ENCODE results near the gene NCK2.

NCK2 gene

GRCh38 chr2:105876191-105876590 is 131.5 kb downstream of the NCK2 start:
- DNase-seq (ENCODE audit: low read depth), result no peak
- H3K4me3 ChIP-seq (ENCODE audit: control insufficient read depth, low read depth, low read length), result no peak overlapping the region
- no peak for TF ChIP-seq CTCF (IDR thresholded peaks at IDR 0.05; ENCODE audit: control insufficient read depth, insufficient read depth, low read depth, low read length, missing control alignments)

- DNase-seq (ENCODE audit: low read depth), result no peak
- H3K4me3 ChIP-seq (ENCODE audit: control insufficient read depth, low read depth, low read length), result no peak overlapping the region
- TF ChIP-seq CTCF (IDR thresholded peaks at IDR 0.05; ENCODE audit: control insufficient read depth, insufficient read depth, low read depth, low read length, missing control alignments), result no peak
These were observed 133.2 kb downstream of the NCK2 start for GRCh38 chr2:105877945-105878344.

- TF ChIP-seq CTCF (IDR thresholded peaks at IDR 0.05; ENCODE audit: control insufficient read depth, insufficient read depth, low read depth, low read length, missing control alignments), result no peak
- no peak overlapping the region for H3K4me3 ChIP-seq (ENCODE audit: control insufficient read depth, low read depth, low read length)
- no peak for DNase-seq (ENCODE audit: low read depth)
These were observed 134.5 kb downstream of the NCK2 start for GRCh38 chr2:105879106-105879802.

GRCh38 chr2:105879803-105880300 is 135.1 kb downstream of the NCK2 start:
- no peak for TF ChIP-seq CTCF (IDR thresholded peaks at IDR 0.05; ENCODE audit: control insufficient read depth, insufficient read depth, low read depth, low read length, missing control alignments)
- H3K4me3 ChIP-seq (ENCODE audit: control insufficient read depth, low read depth, low read length), result no peak overlapping the region
- no peak for DNase-seq (ENCODE audit: low read depth)

GRCh38 chr2:105880637-105881036 is 135.9 kb downstream of the NCK2 start:
- no peak for DNase-seq (ENCODE audit: low read depth)

More at GRCh38 chr2:105880637-105881036, 135.9 kb downstream of the NCK2 start:
- no peak for TF ChIP-seq CTCF (IDR thresholded peaks at IDR 0.05; ENCODE audit: control insufficient read depth, insufficient read depth, low read depth, low read length, missing control alignments)
- H3K4me3 ChIP-seq (ENCODE audit: control insufficient read depth, low read depth, low read length), result no peak overlapping the region
